ENCODE measurements around the gene TEAD1.

DNA sequence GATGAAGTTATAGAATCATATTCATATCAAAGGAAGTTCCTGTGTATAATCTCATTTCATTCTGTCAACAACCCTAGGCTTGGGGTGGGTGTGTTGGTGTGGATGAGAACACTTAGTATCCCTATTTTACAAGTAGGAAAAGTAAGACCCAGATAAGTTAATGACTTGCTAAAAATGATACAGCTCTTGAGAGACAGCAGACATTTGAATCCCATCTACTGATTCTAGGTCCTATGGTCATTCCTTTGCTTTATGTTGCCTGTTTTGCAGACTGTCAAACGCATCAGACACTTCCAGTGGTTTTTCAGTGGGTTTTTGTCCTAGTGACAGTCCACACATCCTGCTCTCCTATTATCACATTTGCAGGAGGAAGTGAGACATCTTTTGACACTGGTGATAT is 153.1 kb downstream of the TEAD1 start:
- no peak for TF ChIP-seq CTCF (IDR thresholded peaks at IDR 0.05 in 4 of 5, conservative IDR thresholded peaks at IDR 0.05 in 1 of 5)
- TF ChIP-seq POLR2A (IDR thresholded peaks at IDR 0.05): no peak

Measured in gastrocnemius medialis (tissue), 4 donors.